Hepatocyte (in vitro differentiated cells): ENCODE data around the gene NSUN4. TPM values are rescaled to one million over a fixed set of nuclear protein-coding genes. Genes with fewer than 3 reads are reported as not detected.
"Not testable (repeated sequence)": the region's sequence is repeated elsewhere in the genome, so short reads cannot be mapped to it uniquely, and the experiment has no call there.

ENCODE experiments used
- DNase-seq: peaks from one replicate; pipeline ENCODE4 v3.0.0-alpha.2; 2016; ENCODE audit warnings: low spot score
- H2AFZ ChIP-seq: fragments of 200-600 bp; sonication (generic); 2 replicates; pipeline ENCODE4 v1.6.0; 2016; ENCODE audit warnings: antibody characterized with exemption, mild to moderate bottlenecking
- H3K27ac ChIP-seq: fragments of 200-600 bp; sonication (generic); 2 replicates; pipeline ENCODE4 v1.5.1; 2016; ENCODE audit warnings: mild to moderate bottlenecking
- H3K27me3 ChIP-seq: fragments of 200-600 bp; sonication (generic); 2 replicates; pipeline ENCODE4 v1.6.1; 2016
- H3K36me3 ChIP-seq: fragments of 200-600 bp; sonication (generic); replicated peaks from 2 replicates; pipeline ENCODE4 v1.5.1; 2016; ENCODE audit warnings: low read depth; ENCODE audit not compliant: insufficient read depth
- H3K4me1 ChIP-seq: fragments of 200-600 bp; sonication (generic); 2 replicates; pipeline ENCODE4 v1.5.1; 2016; ENCODE audit warnings: mild to moderate bottlenecking, moderate library complexity; ENCODE audit not compliant: insufficient read depth
- H3K4me2 ChIP-seq: fragments of 200-600 bp; sonication (generic); 2 replicates; pipeline ENCODE4 v1.6.0; 2016
- H3K4me3 ChIP-seq: fragments of 200-600 bp; sonication (generic); 2 replicates; pipeline ENCODE4 v1.5.1; 2016; ENCODE audit warnings: mild to moderate bottlenecking
- H3K79me2 ChIP-seq: fragments of 200-600 bp; sonication (generic); 2 replicates; pipeline ENCODE4 v1.6.0; 2017; ENCODE audit warnings: mild to moderate bottlenecking
- H3K9me2 ChIP-seq: fragments of 200-600 bp; sonication (generic); replicated peaks from 2 replicates; pipeline ENCODE4 v1.6.0; 2017; ENCODE audit warnings: mild to moderate bottlenecking; ENCODE audit not compliant: insufficient read depth
- H3K9me3 ChIP-seq: fragments of 200-600 bp; sonication (generic); 2 replicates; pipeline ENCODE4 v1.5.1; 2016; ENCODE audit warnings: low read depth, mild to moderate bottlenecking
- H4K20me1 ChIP-seq: fragments of 200-600 bp; sonication (generic); 2 replicates; pipeline ENCODE4 v1.6.0; 2016; ENCODE audit warnings: mild to moderate bottlenecking; ENCODE audit not compliant: insufficient read depth, poor library complexity, severe bottlenecking
- CTCF ChIP-seq: fragments of 200-600 bp; sonication (generic); IDR thresholded peaks from 2 replicates; pipeline ENCODE4 v1.5.1; 2016; ENCODE audit warnings: antibody characterized with exemption, mild to moderate bottlenecking; ENCODE audit not compliant: poor library complexity
- EZH2 ChIP-seq: fragments of 200-600 bp; sonication (generic); IDR thresholded peaks from 2 replicates; pipeline ENCODE4 v1.6.1; 2016; ENCODE audit warnings: antibody characterized with exemption, mild to moderate bottlenecking, borderline replicate concordance
- EZH2phosphoT487 ChIP-seq: fragments of 200-600 bp; sonication (generic); IDR thresholded peaks from one replicate; pipeline ENCODE4 v1.6.1; 2018; ENCODE audit warnings: antibody characterized with exemption, mild to moderate bottlenecking, low read depth, moderate library complexity; ENCODE audit not compliant: unreplicated experiment, severe bottlenecking
- WGBS: methylation state at CpG from one replicate; pipeline ENCODE4 v1.1.6; 2016; ENCODE audit warnings: low lambda C conversion rate; ENCODE audit errors: missing lambda C conversion rate; 5-methylcytosine and 5-hydroxymethylcytosine counted together
- polyA plus RNA-seq: library from polyadenylated mRNA; unstranded; fragments of >200 nt; fragmentation: Nextera tagmentation; extraction: Ambion mirVana; gene quantifications from 2 replicates; pipeline ENCODE4 v1.2.1, GENCODE V29; 2016
- total RNA-seq: library from RNA; depleted of rRNA; stranded (reverse); fragments of >200 nt; gene quantifications from 2 replicates; pipeline ENCODE4 v1.2.3, GENCODE V29; 2014

Gene NSUN4
- total and polyA plus RNA-seq, 2 experiments from 2014 or later: 20.5 to 21.2 TPM

- TF ChIP-seq CTCF (no peak), EZH2phosphoT487 (no peak), EZH2 (no peak)
- H3K4me1 ChIP-seq: no peaks in the 10 kb centered on the region
Observed at GRCh38 chr1:46362158-46362557, 21.6 kb downstream of the NSUN4 start.

GRCh38 chr1:46363121-46363520 is 22.5 kb downstream of the NSUN4 start:
- WGBS: 97% methylated on average over 5 of the region's 5 CpGs
- Histone ChIP-seq H2AFZ (no peak overlapping the region), H3K9me3 (no peaks in the 10 kb centered on the region), H3K9me2 (no peaks in the 10 kb centered on the region), H3K4me3 (no peak overlapping the region), H3K27me3 (no peaks in the 10 kb centered on the region), H3K79me2 (no peaks in the 10 kb centered on the region), H4K20me1 (no peaks in the 10 kb centered on the region), H3K4me2 (no peak overlapping the region), H3K4me1 (no peaks in the 10 kb centered on the region), H3K36me3 (no peaks in the 10 kb centered on the region), H3K27ac (no peak overlapping the region)
- TF ChIP-seq CTCF (no peak), EZH2phosphoT487 (no peak), EZH2 (no peak)
- DNase-seq: no peak

More at GRCh38 chr1:46362158-46362557, 21.6 kb downstream of the NSUN4 start:
- no peaks in the 10 kb centered on the region for H3K27me3 ChIP-seq
- 96% methylated on average over 3 of the region's 3 CpGs for WGBS
- no peaks in the 10 kb centered on the region for H3K9me2 ChIP-seq
- no peak overlapping the region for H3K27ac ChIP-seq
- DNase-seq: no peak
- no peak overlapping the region for H3K4me2 ChIP-seq
- no peaks in the 10 kb centered on the region for H4K20me1 ChIP-seq
- H3K4me3 ChIP-seq: no peak overlapping the region
- no peaks in the 10 kb centered on the region for H3K36me3 ChIP-seq
- H3K79me2 ChIP-seq: no peaks in the 10 kb centered on the region
- H3K9me3 ChIP-seq: no peaks in the 10 kb centered on the region
- H2AFZ ChIP-seq: no peak overlapping the region

- Histone ChIP-seq H3K9me3 (no peaks in the 10 kb centered on the region), H3K79me2 (no peaks in the 10 kb centered on the region), H3K4me3 (no peak overlapping the region), H3K9me2 (no peaks in the 10 kb centered on the region), H3K4me2 (no peak overlapping the region), H4K20me1 (no peaks in the 10 kb centered on the region), H3K27ac (no peak overlapping the region), H3K4me1 (no peaks in the 10 kb centered on the region), H3K36me3 (no peaks in the 10 kb centered on the region), H2AFZ (no peak overlapping the region), H3K27me3 (no peaks in the 10 kb centered on the region)
- no peak for DNase-seq
- no peak for TF ChIP-seq EZH2phosphoT487
- TF ChIP-seq EZH2: no peak
- no peak for TF ChIP-seq CTCF
- 85% methylated on average over 5 of the region's 5 CpGs for WGBS
Observed at GRCh38 chr1:46364612-46365011, 24.0 kb downstream of the NSUN4 start.

GRCh38 chr1:46365796-46366195 is 25.2 kb downstream of the NSUN4 start:
- not testable (repeated sequence) for H4K20me1 ChIP-seq, H3K4me3 ChIP-seq, H3K27me3 ChIP-seq, H3K27ac ChIP-seq, H3K4me1 ChIP-seq, H3K9me2 ChIP-seq, H3K36me3 ChIP-seq, DNase-seq, H2AFZ ChIP-seq, H3K79me2 ChIP-seq, H3K9me3 ChIP-seq, H3K4me2 ChIP-seq
- 83% methylated on average over 8 of the region's 8 CpGs for WGBS
